H1 (cell line): ENCODE data around the gene RHBDF2. TPM values are rescaled to one million over a fixed set of nuclear protein-coding genes. Genes with fewer than 3 reads are reported as not detected.

Experiments used
- CTCF ChIA-PET: fragments of 300-600 bp; sonication (Branson Sonifier 250); formaldehyde crosslinking; loops from one replicate; lab custom pipeline; 2021; ENCODE audit not compliant: partially characterized antibody; lab: Charles Lee
- POLR2A ChIA-PET: fragments of 300-600 bp; sonication (Branson Sonifier 250); formaldehyde crosslinking; loops from one replicate; lab custom pipeline; 2021; ENCODE audit warnings: inconsistent platforms; ENCODE audit not compliant: partially characterized antibody; lab: Charles Lee
- DNase-seq, 2 experiments: peaks; one replicate each; pipeline versions ENCODE4 v3.0.0 to v3.0.0-alpha.2; 2010 to 2022; ENCODE audit warnings: low spot score in 2 of 2, low read depth in 1 of 2, mixed read lengths in 1 of 2
- FAIRE-seq: peaks from 2 replicates; lab custom pipeline; 2011; peaks lifted over from hg19 to GRCh38; lab: Jason Lieb, UNC
- H2AFZ ChIP-seq: 2 replicates; pipeline ENCODE4 v1.8.1; 2012; ENCODE audit warnings: low read length, inconsistent platforms
- H2AK5ac ChIP-seq: 2 replicates; pipeline ENCODE4 v1.6.1; 2013; ENCODE audit warnings: low read depth, low read length
- H2BK120ac ChIP-seq: replicated peaks from 2 replicates; pipeline ENCODE3; 2013; ENCODE audit warnings: low read depth, low read length, inconsistent platforms
- H2BK12ac ChIP-seq: 2 replicates; pipeline ENCODE4 v1.6.1; 2013; ENCODE audit warnings: low read depth, low read length
- H2BK15ac ChIP-seq: 2 replicates; pipeline ENCODE4 v1.6.1; 2013; ENCODE audit warnings: low read length
- H2BK20ac ChIP-seq: 2 replicates; pipeline ENCODE4 v1.6.1; 2013; ENCODE audit warnings: low read length
- H2BK5ac ChIP-seq: 2 replicates; pipeline ENCODE4 v1.6.1; 2013; ENCODE audit warnings: low read depth, low read length
- H3K14ac ChIP-seq: 2 replicates; pipeline ENCODE4 v1.6.1; 2013; ENCODE audit warnings: inconsistent platforms; ENCODE audit not compliant: insufficient read length
- H3K18ac ChIP-seq: 2 replicates; pipeline ENCODE4 v1.6.1; 2013; ENCODE audit warnings: low read length; ENCODE audit errors: extremely low read depth
- H3K23ac ChIP-seq: 2 replicates; pipeline ENCODE4 v1.6.1; 2013; ENCODE audit warnings: inconsistent platforms; ENCODE audit not compliant: insufficient read length
- H3K23me2 ChIP-seq: 2 replicates; pipeline ENCODE4 v1.6.1; 2013; ENCODE audit warnings: low read depth, low read length
- H3K27ac ChIP-seq: 2 replicates; pipeline ENCODE4 v1.6.1; 2011; ENCODE audit warnings: low read depth, low read length, inconsistent platforms
- H3K27me3 ChIP-seq, 4 experiments: replicated peaks in 1 of 4; 1 replicate in 1 of 4; 2 replicates in 3 of 4; pipeline versions ENCODE4 v1.6.1 to v1.8.1; 2011 to 2013; ENCODE audit warnings: low read length in 3 of 4, mild to moderate bottlenecking in 3 of 4, inconsistent platforms in 2 of 4, mixed read lengths in 2 of 4, moderate library complexity in 1 of 4; ENCODE audit not compliant: control insufficient read depth in 3 of 4, insufficient read depth in 3 of 4; ENCODE audit errors: extremely low read depth in 1 of 4
- H3K36me3 ChIP-seq, 4 experiments: 2 replicates each; pipeline versions ENCODE4 v1.6.1 to v1.8.1; 2011 to 2013; ENCODE audit warnings: mild to moderate bottlenecking in 4 of 4, low read length in 3 of 4, moderate library complexity in 2 of 4, control low read depth in 1 of 4, inconsistent platforms in 1 of 4; ENCODE audit not compliant: insufficient read depth in 4 of 4, control insufficient read depth in 2 of 4
- H3K4ac ChIP-seq: replicated peaks from 2 replicates; pipeline ENCODE3; 2013; ENCODE audit warnings: low read length, low read depth, mixed read lengths, inconsistent platforms; ENCODE audit not compliant: insufficient read length
- H3K4me1 ChIP-seq, 4 experiments: replicated peaks in 1 of 4; 1 replicate in 1 of 4; 2 replicates in 3 of 4; pipeline versions ENCODE4 v1.6.1 to v1.8.1; 2011 to 2013; ENCODE audit warnings: low read length in 3 of 4, inconsistent platforms in 2 of 4, mixed read lengths in 1 of 4; ENCODE audit not compliant: insufficient read depth in 4 of 4, control insufficient read depth in 3 of 4
- H3K4me2 ChIP-seq, 2 experiments: 2 replicates each; pipeline versions ENCODE4 v1.6.1 to v1.8.1; 2011 to 2013; ENCODE audit warnings: low read depth in 2 of 2, low read length in 2 of 2, control low read depth in 1 of 2, inconsistent platforms in 1 of 2, mild to moderate bottlenecking in 1 of 2; ENCODE audit not compliant: insufficient read depth in 1 of 2
- H3K4me3 ChIP-seq, 4 experiments: fragments of 200-600, 300-600 bp in 1 of 4; sonication (generic), shearing (Covaris generic), sonication (Bioruptor Twin) in 1 of 4; 2 replicates each; pipeline versions ENCODE4 v1.5.1 to v1.8.1; 2011 to 2016; ENCODE audit warnings: low read length in 4 of 4, low read depth in 3 of 4, control low read depth in 2 of 4, inconsistent platforms in 2 of 4, mild to moderate bottlenecking in 2 of 4, mixed read lengths in 1 of 4, moderate library complexity in 1 of 4; ENCODE audit not compliant: insufficient read depth in 2 of 4; ENCODE audit errors: extremely low read depth in 1 of 4
- H3K56ac ChIP-seq: replicated peaks from 2 replicates; pipeline ENCODE3; 2013; ENCODE audit warnings: low read depth, mild to moderate bottlenecking, mixed read lengths, low read length, inconsistent platforms; ENCODE audit not compliant: insufficient read length
- H3K79me1 ChIP-seq: 2 replicates; pipeline ENCODE4 v1.6.1; 2013; ENCODE audit warnings: low read depth, low read length, control low read depth
- H3K79me2 ChIP-seq, 2 experiments: 2 replicates each; pipeline versions ENCODE4 v1.6.1 to v1.8.1; 2012 to 2013; ENCODE audit warnings: low read length in 2 of 2, mild to moderate bottlenecking in 2 of 2, inconsistent platforms in 1 of 2; ENCODE audit not compliant: insufficient read depth in 2 of 2, control insufficient read depth in 1 of 2
- H3K9ac ChIP-seq, 4 experiments: replicated peaks in 1 of 4; 1 replicate in 1 of 4; 2 replicates in 3 of 4; pipeline versions ENCODE4 v1.6.1 to v1.8.1; 2011 to 2013; ENCODE audit warnings: low read depth in 3 of 4, low read length in 3 of 4, control low read depth in 2 of 4, mild to moderate bottlenecking in 2 of 4, moderate library complexity in 2 of 4, inconsistent platforms in 1 of 4; ENCODE audit errors: extremely low read depth in 1 of 4
- H3K9me3 ChIP-seq, 2 experiments: 2 replicates each; pipeline versions ENCODE4 v1.6.1 to v1.8.1; 2012 to 2013; ENCODE audit warnings: mild to moderate bottlenecking in 2 of 2, moderate library complexity in 2 of 2, control low read depth in 1 of 2, inconsistent platforms in 1 of 2, low read depth in 1 of 2, low read length in 1 of 2, mixed read lengths in 1 of 2; ENCODE audit not compliant: insufficient read depth in 2 of 2
- H4K20me1 ChIP-seq, 2 experiments: replicated peaks in 1 of 2; 2 replicates each; pipeline versions ENCODE3 to v1.8.1; 2011 to 2013; ENCODE audit warnings: inconsistent platforms in 2 of 2, low read length in 2 of 2, mild to moderate bottlenecking in 1 of 2; ENCODE audit not compliant: insufficient read depth in 2 of 2, control insufficient read depth in 1 of 2
- H4K5ac ChIP-seq: 2 replicates; pipeline ENCODE4 v1.6.1; 2013; ENCODE audit warnings: low read length, low read depth, mixed read lengths, inconsistent platforms; ENCODE audit not compliant: insufficient read length
- H4K8ac ChIP-seq: 2 replicates; pipeline ENCODE4 v1.8.0; 2013; ENCODE audit warnings: mild to moderate bottlenecking, moderate library complexity, low read length, inconsistent platforms; ENCODE audit not compliant: insufficient read depth; ENCODE audit errors: extremely low read depth
- H4K91ac ChIP-seq: replicated peaks from 2 replicates; pipeline ENCODE3; 2013; ENCODE audit warnings: low read length, mixed read lengths, inconsistent platforms; ENCODE audit not compliant: insufficient read length
- EZH2 ChIP-seq: fragments of 200-600 bp; sonication (generic); IDR thresholded peaks from 2 replicates; pipeline ENCODE4 v1.7.1; 2012; ENCODE audit warnings: low read depth, mild to moderate bottlenecking, moderate library complexity, low read length, inconsistent platforms; ENCODE audit not compliant: severe bottlenecking
- HDAC2 ChIP-seq, 2 experiments: fragments of 300-600 bp in 1 of 2; sonication (generic) in 1 of 2; IDR thresholded peaks; 2 replicates each; pipeline ENCODE4 v1.6.1; 2011 to 2012; ENCODE audit warnings: low read depth in 2 of 2, low read length in 2 of 2, mild to moderate bottlenecking in 2 of 2, moderate library complexity in 2 of 2, borderline replicate concordance in 1 of 2, inconsistent platforms in 1 of 2
- HDAC6 ChIP-seq: IDR thresholded peaks from one replicate; pipeline ENCODE4 v1.7.1; 2012; ENCODE audit warnings: low read depth, mild to moderate bottlenecking, inconsistent platforms, low read length, moderate library complexity
- KDM4A ChIP-seq: IDR thresholded peaks from one replicate; pipeline ENCODE4 v1.7.1; 2012; ENCODE audit warnings: low read depth, mild to moderate bottlenecking, moderate library complexity, low read length, inconsistent platforms; ENCODE audit not compliant: severe bottlenecking
- MAFK ChIP-seq: IDR thresholded peaks from 2 replicates; pipeline ENCODE4 v1.6.1; 2012; ENCODE audit warnings: low read depth, mild to moderate bottlenecking, improper control_type of control experiment, low read length
- RAD21 ChIP-seq, 2 experiments: IDR thresholded peaks in 1 of 2; conservative IDR thresholded peaks in 1 of 2; 2 replicates each; pipeline ENCODE4 v1.6.1; 2011; ENCODE audit warnings: low read depth in 2 of 2, low read length in 2 of 2, improper control_type of control experiment in 1 of 2, inconsistent platforms in 1 of 2, mild to moderate bottlenecking in 1 of 2, moderate library complexity in 1 of 2
- SUZ12 ChIP-seq: fragments of 200-600 bp; sonication (generic); IDR thresholded peaks from 2 replicates; pipeline ENCODE4 v1.6.1; 2012; ENCODE audit warnings: mild to moderate bottlenecking, inconsistent platforms, low read length, moderate library complexity, mixed read lengths
- WGBS, 2 experiments: shearing (Covaris generic) in 1 of 2; methylation state at CpG; one replicate each; pipeline versions ENCODE4 v1.1.6 to v1.1.7; 2013 to 2015; ENCODE audit warnings: low lambda C conversion rate in 2 of 2, mixed read lengths in 2 of 2, inconsistent platforms in 1 of 2, low coverage in 1 of 2, missing lambda C conversion rate in 1 of 2; ENCODE audit not compliant: insufficient replicate concordance in 2 of 2, insufficient coverage in 1 of 2, insufficient read length in 1 of 2; ENCODE audit errors: extremely low coverage in 1 of 2, missing lambda C conversion rate in 1 of 2; 5-methylcytosine and 5-hydroxymethylcytosine counted together
- polyA plus RNA-seq, 7 experiments: library from polyadenylated mRNA; depleted of rRNA in 3 of 7; stranded (reverse) in 5 of 7; unstranded in 2 of 7; fragments of >200 nt in 5 of 7; fragments of 200-250 nt in 2 of 7; gene quantifications; 1 replicate in 5 of 7; 2 replicates in 1 of 7; 4 replicates in 1 of 7; pipeline versions ENCODE4 v1.2.1 to v1.2.3, GENCODE V29; 2011 to 2013; ENCODE audit warnings: missing spikeins in 2 of 7, mixed read lengths in 2 of 7
- total RNA-seq: library from RNA; stranded (reverse); fragmentation: NEBNext Ultra II Directional; extraction: Animal tissue kit (Norgen Biotek cat#: 25700); gene quantifications from 2 replicates; pipeline ENCODE4 v1.2.1, GENCODE V29; 2021
- TF ChIP-seq, protein P1 (sequence below): IDR thresholded peaks from 2 replicates; pipeline ENCODE4 v1.6.1; 2012; ENCODE audit warnings: low read length, inconsistent platforms

Gene RHBDF2
- total and polyA plus RNA-seq, 2 of the 8 experiments (the other 6 are each of a cell fraction or from before 2014, with no cell fraction given): 21.2 to 25.9 TPM

GRCh38 chr17:76538281-76538931 is 37.2 kb upstream of the RHBDF2 start:
- Histone ChIP-seq H3K27me3 (peaks cover 8 to 46% (median 37%) of the 10 kb centered on the region in 4 experiments), H2BK120ac (no peak overlapping the region)
- FAIRE-seq: no peak
- TF ChIP-seq HDAC2 (IDR thresholded peaks at IDR 0.05; ENCODE audit: borderline replicate concordance in 1 of 2, low read depth in 2 of 2, low read length in 2 of 2): 0 out of 4 replicates have a peak, but pooled peaks of 1 of the 2 experiments have one; percentile 15
- TF ChIP-seq EZH2: peak; percentile 55
- no peak for TF ChIP-seq HDAC6
- peak; percentile 53 for TF ChIP-seq SUZ12
- TF ChIP-seq RAD21 (IDR thresholded peaks at IDR 0.05 in 1 of 2, conservative IDR thresholded peaks at IDR 0.05 in 1 of 2; ENCODE audit: low read depth in 2 of 2, low read length in 2 of 2): no peak
- TF ChIP-seq MAFK: no peak
- peak; percentile 38 for TF ChIP-seq KDM4A
- TF ChIP-seq, protein P1, sequence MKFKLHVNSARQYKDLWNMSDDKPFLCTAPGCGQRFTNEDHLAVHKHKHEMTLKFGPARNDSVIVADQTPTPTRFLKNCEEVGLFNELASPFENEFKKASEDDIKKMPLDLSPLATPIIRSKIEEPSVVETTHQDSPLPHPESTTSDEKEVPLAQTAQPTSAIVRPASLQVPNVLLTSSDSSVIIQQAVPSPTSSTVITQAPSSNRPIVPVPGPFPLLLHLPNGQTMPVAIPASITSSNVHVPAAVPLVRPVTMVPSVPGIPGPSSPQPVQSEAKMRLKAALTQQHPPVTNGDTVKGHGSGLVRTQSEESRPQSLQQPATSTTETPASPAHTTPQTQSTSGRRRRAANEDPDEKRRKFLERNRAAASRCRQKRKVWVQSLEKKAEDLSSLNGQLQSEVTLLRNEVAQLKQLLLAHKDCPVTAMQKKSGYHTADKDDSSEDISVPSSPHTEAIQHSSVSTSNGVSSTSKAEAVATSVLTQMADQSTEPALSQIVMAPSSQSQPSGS: no peak

More at GRCh38 chr17:76538281-76538931, 37.2 kb upstream of the RHBDF2 start:
- peak overlapping the region; percentile 35 to 67 (median 46) for H3K4me3 ChIP-seq
- H3K9ac ChIP-seq: no peak overlapping the region; a peak in 1 of 7 replicates
- no peaks in the 10 kb centered on the region for H3K79me2 ChIP-seq
- no peak overlapping the region for H4K5ac ChIP-seq
- no peak overlapping the region for H2AFZ ChIP-seq
- WGBS, 2 experiments: 24% methylated on average over 19 of the region's 37 CpGs; no CpG with 5 or more reads in 1 of the 2 experiments
- no peak overlapping the region for H3K23ac ChIP-seq
- H3K36me3 ChIP-seq: no peaks in the 10 kb centered on the region
- H3K27ac ChIP-seq: no peak overlapping the region
- peak overlapping the region; percentile 76 to 99 for H3K4me2 ChIP-seq
- ChIA-PET POLR2A (interaction anchor here (3.7 to 4.0 kb wide), 2 partner anchors 9 to 20 kb away, joined by 30 to 38 read pairs; no protein-coding TSS in a partner anchor), CTCF (interaction anchor here (1.0 to 15.6 kb wide), 6 partner anchors 8 to 346 kb away, joined by 3 to 260 read pairs (median 26); no protein-coding TSS in a partner anchor)
- H3K79me1 ChIP-seq: no peaks in the 10 kb centered on the region
- no peak overlapping the region for H4K91ac ChIP-seq
- peaks cover 0 to 17% (median 9%) of the 10 kb centered on the region in 4 experiments; a peak in 6 of 7 replicates for H3K4me1 ChIP-seq
- H3K18ac ChIP-seq: peak overlapping the region; percentile 60
- DNase-seq: no peak
- H2BK5ac ChIP-seq: no peak overlapping the region
- no peaks in the 10 kb centered on the region for H4K20me1 ChIP-seq
- peaks cover 11% of the 10 kb centered on the region for H3K23me2 ChIP-seq
- no peak overlapping the region for H2AK5ac ChIP-seq
- no peak overlapping the region for H4K8ac ChIP-seq
- H3K9me3 ChIP-seq: no peaks in the 10 kb centered on the region
- H2BK15ac ChIP-seq: no peak overlapping the region
- peak overlapping the region; percentile 17 for H3K4ac ChIP-seq
- no peak overlapping the region for H2BK12ac ChIP-seq
- H3K14ac ChIP-seq: no peak overlapping the region
- H2BK20ac ChIP-seq: no peak overlapping the region
- H3K56ac ChIP-seq: no peak overlapping the region
